WTC11 (cell line): ENCODE data around the gene SDF4.

Source experiments
- MAX ChIP-seq: sonication (generic); formaldehyde crosslinking; IDR thresholded peaks from 2 replicates; pipeline ENCODE4 v1.8.0; 2022; ENCODE audit warnings: mild to moderate bottlenecking, missing genetic modification reagents
- NFE2L1 ChIP-seq: sonication (generic); formaldehyde crosslinking; IDR thresholded peaks from 2 replicates; pipeline ENCODE4 v1.8.1; 2023; ENCODE audit warnings: missing genetic modification reagents
- SP1 ChIP-seq: sonication (generic); formaldehyde crosslinking; conservative IDR thresholded peaks from 2 replicates; pipeline ENCODE4 v1.8.1; 2022; ENCODE audit warnings: missing genetic modification reagents

GRCh38 chr1:1191734-1192133 lies 40.1 kb downstream of the SDF4 start:
- TF ChIP-seq MAX (CRISPR knock-in tag) (no peak), NFE2L1 (CRISPR knock-in tag) (no peak), SP1 (CRISPR knock-in tag) (no peak)
